ENCODE measurements around the gene PRICKLE1. TPM values are rescaled to one million over a fixed set of nuclear protein-coding genes. Genes with fewer than 3 reads are reported as not detected.

Gene PRICKLE1
- total RNA-seq, 1 experiment from 2014 or later = 0.50 TPM

- DNase-seq (ENCODE audit: low read depth, low spot score) = peak; percentile 5
- in situ Hi-C loops (cut with HindIII; ENCODE audit: low pct_unique_long_range_greater_than_20kb, low sequenced_read_pairs) = no loop called here
Measured at GRCh38 chr12:42482041-42482747, 107.4 kb downstream of the PRICKLE1 start.

GRCh38 chr12:42481368-42481767, 108.2 kb downstream of the PRICKLE1 start:
- in situ Hi-C loops (cut with HindIII; ENCODE audit: low pct_unique_long_range_greater_than_20kb, low sequenced_read_pairs) = no loop called here
- no peak for DNase-seq (ENCODE audit: low read depth, low spot score)

- no peak for DNase-seq (ENCODE audit: low read depth, low spot score)
- in situ Hi-C loops (cut with HindIII; ENCODE audit: low pct_unique_long_range_greater_than_20kb, low sequenced_read_pairs) = no loop called here
Measured at GRCh38 chr12:42477941-42478340, 111.6 kb downstream of the PRICKLE1 start.

- DNase-seq (ENCODE audit: low read depth, low spot score) = no peak
- in situ Hi-C loops (cut with HindIII; ENCODE audit: low pct_unique_long_range_greater_than_20kb, low sequenced_read_pairs) = no loop called here
Measured at GRCh38 chr12:42475106-42475505, 114.4 kb downstream of the PRICKLE1 start.

- in situ Hi-C loops (cut with HindIII; ENCODE audit: low pct_unique_long_range_greater_than_20kb, low sequenced_read_pairs) = no loop called here
- no peak for DNase-seq (ENCODE audit: low read depth, low spot score)
Measured at GRCh38 chr12:42474391-42474790, 115.2 kb downstream of the PRICKLE1 start.

GRCh38 chr12:42473561-42473960, 116.0 kb downstream of the PRICKLE1 start:
- in situ Hi-C loops (cut with HindIII; ENCODE audit: low pct_unique_long_range_greater_than_20kb, low sequenced_read_pairs) = no loop called here

GRCh38 chr12:42473130-42473529, 116.4 kb downstream of the PRICKLE1 start:
- DNase-seq (ENCODE audit: low read depth, low spot score) = no peak
- in situ Hi-C loops (cut with HindIII; ENCODE audit: low pct_unique_long_range_greater_than_20kb, low sequenced_read_pairs) = no loop called here

More at GRCh38 chr12:42473561-42473960, 116.0 kb downstream of the PRICKLE1 start:
- DNase-seq (ENCODE audit: low read depth, low spot score) = no peak

- no peak for DNase-seq (ENCODE audit: low read depth, low spot score)
- in situ Hi-C loops (cut with HindIII; ENCODE audit: low pct_unique_long_range_greater_than_20kb, low sequenced_read_pairs) = no loop called here
Measured at GRCh38 chr12:42472376-42472775, 117.2 kb downstream of the PRICKLE1 start.

- in situ Hi-C loops (cut with HindIII; ENCODE audit: low pct_unique_long_range_greater_than_20kb, low sequenced_read_pairs) = no loop called here
- no peak for DNase-seq (ENCODE audit: low read depth, low spot score)
Measured at GRCh38 chr12:42469355-42470175, 120.0 kb downstream of the PRICKLE1 start.

GRCh38 chr12:42468921-42469320, 120.6 kb downstream of the PRICKLE1 start:
- in situ Hi-C loops (cut with HindIII; ENCODE audit: low pct_unique_long_range_greater_than_20kb, low sequenced_read_pairs) = no loop called here

GRCh38 chr12:42468341-42468821, 121.2 kb downstream of the PRICKLE1 start:
- in situ Hi-C loops (cut with HindIII; ENCODE audit: low pct_unique_long_range_greater_than_20kb, low sequenced_read_pairs) = no loop called here
- no peak for DNase-seq (ENCODE audit: low read depth, low spot score)

More at GRCh38 chr12:42468921-42469320, 120.6 kb downstream of the PRICKLE1 start:
- no peak for DNase-seq (ENCODE audit: low read depth, low spot score)

GRCh38 chr12:42463671-42464070, 125.9 kb downstream of the PRICKLE1 start:
- DNase-seq (ENCODE audit: low read depth, low spot score) = no peak
- in situ Hi-C loops (cut with HindIII; ENCODE audit: low pct_unique_long_range_greater_than_20kb, low sequenced_read_pairs) = no loop called here

GRCh38 chr12:42462486-42462885, 127.1 kb downstream of the PRICKLE1 start:
- DNase-seq (ENCODE audit: low read depth, low spot score) = no peak
- in situ Hi-C loops (cut with HindIII; ENCODE audit: low pct_unique_long_range_greater_than_20kb, low sequenced_read_pairs) = no loop called here

GRCh38 chr12:42459336-42459847, 130.2 kb downstream of the PRICKLE1 start:
- in situ Hi-C loops (cut with HindIII; ENCODE audit: low pct_unique_long_range_greater_than_20kb, low sequenced_read_pairs) = no loop called here
- no peak for DNase-seq (ENCODE audit: low read depth, low spot score)

- in situ Hi-C loops (cut with HindIII; ENCODE audit: low pct_unique_long_range_greater_than_20kb, low sequenced_read_pairs) = no loop called here
- DNase-seq (ENCODE audit: low read depth, low spot score) = no peak
Measured at GRCh38 chr12:42458575-42458974, 131.0 kb downstream of the PRICKLE1 start.

GRCh38 chr12:42450248-42450647, 139.3 kb downstream of the PRICKLE1 start:
- in situ Hi-C loops (cut with HindIII; ENCODE audit: low pct_unique_long_range_greater_than_20kb, low sequenced_read_pairs) = no loop called here
- DNase-seq (ENCODE audit: low read depth, low spot score) = no peak

GRCh38 chr12:42448841-42449240, 140.7 kb downstream of the PRICKLE1 start:
- in situ Hi-C loops (cut with HindIII; ENCODE audit: low pct_unique_long_range_greater_than_20kb, low sequenced_read_pairs) = no loop called here
- no peak for DNase-seq (ENCODE audit: low read depth, low spot score)

- in situ Hi-C loops (cut with HindIII; ENCODE audit: low pct_unique_long_range_greater_than_20kb, low sequenced_read_pairs) = no loop called here
- DNase-seq (ENCODE audit: low read depth, low spot score) = no peak
Measured at GRCh38 chr12:42447371-42447786, 142.2 kb downstream of the PRICKLE1 start.
